HEK293 (cell line): ENCODE data around the gene ABHD8.

Experiments used
- MZF1 ChIP-seq: fragments of 450-650 bp; formaldehyde crosslinking; IDR thresholded peaks from 2 replicates; pipeline ENCODE4 v1.5.1; 2017; ENCODE audit warnings: missing biosample characterization, missing genetic modification characterization, borderline replicate concordance
- SCRT1 ChIP-seq: fragments of 450-650 bp; formaldehyde crosslinking; IDR thresholded peaks from 2 replicates; pipeline ENCODE4 v1.5.1; 2016; ENCODE audit warnings: missing biosample characterization, missing genetic modification characterization, borderline replicate concordance
- ZBTB44 ChIP-seq: fragments of 450-650 bp; IDR thresholded peaks from 2 replicates; pipeline ENCODE4 v1.5.1; 2018; ENCODE audit warnings: missing biosample characterization, mild to moderate bottlenecking, missing genetic modification characterization
- ZBTB8A ChIP-seq: fragments of 450-650 bp; formaldehyde crosslinking; IDR thresholded peaks from 2 replicates; pipeline ENCODE4 v1.5.1; 2016; ENCODE audit warnings: missing biosample characterization, missing genetic modification characterization
- ZNF423 ChIP-seq: fragments of 450-650 bp; formaldehyde crosslinking; IDR thresholded peaks from 2 replicates; pipeline ENCODE4 v1.5.1; 2016; ENCODE audit warnings: missing biosample characterization, missing genetic modification characterization
- ZNF510 ChIP-seq: fragments of 450-650 bp; formaldehyde crosslinking; IDR thresholded peaks from 2 replicates; pipeline ENCODE4 v1.5.1; 2018; ENCODE audit warnings: mild to moderate bottlenecking, missing genetic modification characterization, missing biosample characterization; ENCODE audit not compliant: insufficient replicate concordance
- ZNF560 ChIP-seq: fragments of 450-650 bp; formaldehyde crosslinking; IDR thresholded peaks from 2 replicates; pipeline ENCODE4 v1.5.1; 2017; ENCODE audit warnings: missing biosample characterization, missing genetic modification characterization, borderline replicate concordance
- ZNF561 ChIP-seq: fragments of 450-650 bp; IDR thresholded peaks from 2 replicates; pipeline ENCODE4 v1.5.1; 2018; ENCODE audit warnings: missing biosample characterization, missing genetic modification characterization, borderline replicate concordance
- ZNF629 ChIP-seq: fragments of 450-650 bp; formaldehyde crosslinking; IDR thresholded peaks from 2 replicates; pipeline ENCODE4 v1.5.1; 2017; ENCODE audit warnings: missing biosample characterization, missing genetic modification characterization
- TF ChIP-seq, protein P1 (sequence below): fragments of 450-650 bp; formaldehyde crosslinking; IDR thresholded peaks from 2 replicates; pipeline ENCODE4 v1.5.1; 2016; ENCODE audit warnings: missing biosample characterization, missing genetic modification characterization

GRCh38 chr19:17285415-17286135 lies 17.6 kb downstream of the ABHD8 start:
- TF ChIP-seq, protein P1, sequence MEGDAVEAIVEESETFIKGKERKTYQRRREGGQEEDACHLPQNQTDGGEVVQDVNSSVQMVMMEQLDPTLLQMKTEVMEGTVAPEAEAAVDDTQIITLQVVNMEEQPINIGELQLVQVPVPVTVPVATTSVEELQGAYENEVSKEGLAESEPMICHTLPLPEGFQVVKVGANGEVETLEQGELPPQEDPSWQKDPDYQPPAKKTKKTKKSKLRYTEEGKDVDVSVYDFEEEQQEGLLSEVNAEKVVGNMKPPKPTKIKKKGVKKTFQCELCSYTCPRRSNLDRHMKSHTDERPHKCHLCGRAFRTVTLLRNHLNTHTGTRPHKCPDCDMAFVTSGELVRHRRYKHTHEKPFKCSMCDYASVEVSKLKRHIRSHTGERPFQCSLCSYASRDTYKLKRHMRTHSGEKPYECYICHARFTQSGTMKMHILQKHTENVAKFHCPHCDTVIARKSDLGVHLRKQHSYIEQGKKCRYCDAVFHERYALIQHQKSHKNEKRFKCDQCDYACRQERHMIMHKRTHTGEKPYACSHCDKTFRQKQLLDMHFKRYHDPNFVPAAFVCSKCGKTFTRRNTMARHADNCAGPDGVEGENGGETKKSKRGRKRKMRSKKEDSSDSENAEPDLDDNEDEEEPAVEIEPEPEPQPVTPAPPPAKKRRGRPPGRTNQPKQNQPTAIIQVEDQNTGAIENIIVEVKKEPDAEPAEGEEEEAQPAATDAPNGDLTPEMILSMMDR (tag by site-specific recombination): no peak
- TF ChIP-seq ZNF423 (tag by site-specific recombination) (no peak), ZNF629 (tag by site-specific recombination) (no peak), ZNF561 (no peak), ZNF510 (no peak), SCRT1 (tag by site-specific recombination) (no peak), ZNF560 (tag by site-specific recombination) (no peak), MZF1 (tag by site-specific recombination) (no peak), ZBTB8A (tag by site-specific recombination) (no peak), ZBTB44 (no peak)
